Activated naive CD4-positive, alpha-beta T cell treated with anti-CD3 and anti-CD28 coated beads, Interleukin-2, amount 50 U/mL, for 16 hours (primary cell): ENCODE results near the gene ZNF32.

ENCODE experiments used
- DNase-seq: peaks from one replicate; pipeline ENCODE4 v3.0.0-alpha.2; 2020

The ZNF32 gene, protein sequence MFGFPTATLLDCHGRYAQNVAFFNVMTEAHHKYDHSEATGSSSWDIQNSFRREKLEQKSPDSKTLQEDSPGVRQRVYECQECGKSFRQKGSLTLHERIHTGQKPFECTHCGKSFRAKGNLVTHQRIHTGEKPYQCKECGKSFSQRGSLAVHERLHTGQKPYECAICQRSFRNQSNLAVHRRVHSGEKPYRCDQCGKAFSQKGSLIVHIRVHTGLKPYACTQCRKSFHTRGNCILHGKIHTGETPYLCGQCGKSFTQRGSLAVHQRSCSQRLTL

DNA sequence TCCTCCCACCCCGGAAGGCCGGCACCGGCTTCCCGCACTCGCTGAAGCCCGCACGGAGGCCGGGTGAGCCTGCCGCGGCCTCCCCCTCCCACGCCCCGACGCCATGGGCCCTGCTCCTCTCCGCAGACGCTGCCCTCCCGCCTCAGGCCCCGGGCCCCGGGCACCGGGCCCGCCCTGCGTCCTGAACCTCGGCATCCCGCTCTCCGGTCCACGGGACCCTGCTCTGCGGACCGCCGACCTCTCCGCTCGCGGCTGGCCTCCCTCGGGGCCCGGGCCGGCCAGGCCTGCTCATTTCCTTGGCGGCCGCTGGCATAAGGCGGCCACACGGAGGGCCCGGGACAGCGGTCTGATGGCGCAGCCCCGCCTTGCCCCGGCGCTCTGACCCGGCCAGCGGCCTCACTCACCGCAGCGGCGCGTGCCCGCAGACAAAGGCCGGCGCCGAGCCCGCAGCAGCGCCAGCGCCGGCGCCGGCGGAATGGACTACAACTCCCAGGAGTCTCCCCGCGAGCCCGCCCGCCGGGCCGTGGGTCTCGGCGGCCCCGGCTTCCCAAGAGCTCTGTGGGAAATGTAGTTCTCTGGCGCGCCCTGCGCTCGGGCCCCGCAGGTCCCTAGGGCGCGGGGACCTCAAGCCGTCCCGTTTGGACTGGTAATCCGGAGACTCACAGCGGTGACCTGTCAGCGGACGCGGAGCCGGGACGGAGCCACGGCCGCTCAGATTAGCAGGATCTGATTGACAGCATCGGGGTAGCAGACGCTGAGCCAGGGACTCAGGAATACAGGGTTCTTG, at the start of gene ZNF32:
Gene ZNF32, minus strand, starts transcription at position 484 of the 787 bp plus-strand sequence. CDS start 2,748 bp downstream, outside the sequence.
- DNase-seq: peak; percentile 84

DNA sequence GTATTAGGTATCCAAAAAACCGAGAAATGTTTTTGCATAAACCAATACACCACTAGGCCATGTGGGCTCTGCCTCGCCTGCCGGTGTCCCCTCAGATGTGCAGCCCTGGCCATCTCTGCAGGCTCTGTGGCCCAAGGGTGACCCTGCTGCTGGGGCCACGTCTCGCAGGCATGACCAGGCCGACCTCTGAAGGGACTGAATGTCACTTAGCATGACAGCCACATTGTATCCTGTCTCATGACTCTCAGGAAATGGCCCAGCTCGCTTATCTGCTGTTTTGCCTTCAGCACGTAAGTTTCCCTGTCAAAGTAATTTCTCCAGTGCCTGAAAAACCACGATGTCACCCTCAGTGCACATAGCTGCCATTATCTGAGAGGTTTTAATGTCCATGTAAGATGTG, 49.5 kb upstream of the ZNF32 start:
- DNase-seq: no peak

DNA sequence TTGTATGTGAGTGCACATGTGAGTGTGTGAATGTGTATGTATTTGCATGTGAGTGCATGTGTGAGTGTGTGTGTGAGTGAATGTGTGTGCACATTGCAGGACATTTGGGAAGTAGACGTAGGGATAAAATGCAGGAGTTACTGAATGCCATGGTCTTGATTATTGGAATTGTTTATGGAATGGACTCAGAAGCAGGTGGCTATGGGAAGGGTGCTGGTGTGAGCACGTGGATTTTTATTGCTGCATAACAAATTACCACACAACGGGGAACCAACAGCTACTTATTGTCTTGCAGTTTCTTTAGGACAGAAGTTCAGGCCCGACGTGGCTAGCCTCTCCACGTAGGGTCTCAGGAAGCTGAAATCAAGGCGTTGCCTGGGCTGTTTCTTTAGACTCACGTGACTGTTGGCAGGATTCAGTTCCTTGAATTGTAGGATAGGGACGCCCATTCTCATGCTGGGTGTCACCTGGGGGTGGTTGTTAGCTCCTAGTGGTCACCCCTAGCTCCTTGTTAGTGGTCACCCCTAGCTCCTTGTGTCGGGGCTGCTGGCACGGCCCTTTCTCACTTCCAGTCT, 48.3 kb upstream of the ZNF32 start:
- DNase-seq: no peak

GRCh38 chr10:43695730-43696129, 47.0 kb upstream of the ZNF32 start:
- no peak for DNase-seq

DNA sequence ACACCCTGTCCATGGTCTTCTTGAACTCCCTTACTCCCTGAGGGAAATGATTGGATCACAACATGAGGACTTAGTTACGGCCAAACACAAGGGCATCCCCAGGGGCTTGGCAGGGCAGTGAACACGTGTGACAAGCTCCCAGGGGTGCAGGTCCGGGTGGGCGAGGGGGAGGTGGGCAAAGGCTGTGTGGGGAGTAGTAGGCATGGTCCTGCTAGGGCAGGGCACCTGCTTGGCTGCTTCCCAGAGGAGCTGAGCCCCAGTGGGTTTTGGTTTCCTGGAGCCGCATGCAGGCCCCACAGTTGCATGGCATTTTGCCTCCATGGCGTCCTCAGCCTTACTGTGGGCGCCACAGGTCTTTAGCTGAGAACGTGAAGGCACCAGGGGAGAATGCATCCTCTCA, 46.6 kb upstream of the ZNF32 start:
- DNase-seq: no peak

- no peak for DNase-seq
Measured at GRCh38 chr10:43694526-43694925, 45.8 kb upstream of the ZNF32 start.

GRCh38 chr10:43693602-43694001, 44.9 kb upstream of the ZNF32 start:
- no peak for DNase-seq

GRCh38 chr10:43692051-43692825, 43.6 kb upstream of the ZNF32 start:
- no peak for DNase-seq

DNA sequence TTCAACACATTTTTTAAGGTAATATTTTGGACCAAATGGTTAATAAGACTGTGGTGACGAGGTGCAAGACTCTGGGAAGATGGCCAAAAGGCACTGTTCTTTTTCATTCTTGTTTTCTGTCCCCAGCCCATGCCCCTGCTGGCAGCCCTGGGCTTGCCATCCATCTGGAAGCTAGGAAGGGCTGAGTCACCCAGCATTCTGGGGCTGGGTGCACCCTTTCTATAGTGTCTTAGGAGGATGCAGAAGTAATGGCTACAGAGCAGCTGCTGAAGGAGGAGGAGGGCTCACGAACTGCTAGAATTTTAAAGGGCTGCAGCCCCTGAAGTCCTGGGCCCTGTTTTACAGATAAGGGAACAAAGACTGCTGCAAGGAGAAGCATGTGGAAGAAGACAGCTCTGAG, 42.8 kb upstream of the ZNF32 start:
- DNase-seq: no peak

GRCh38 chr10:43689955-43690771, 41.5 kb upstream of the ZNF32 start:
- DNase-seq: peak; percentile 88

GRCh38 chr10:43689618-43689954, 40.9 kb upstream of the ZNF32 start:
- peak; percentile 38 for DNase-seq

DNA sequence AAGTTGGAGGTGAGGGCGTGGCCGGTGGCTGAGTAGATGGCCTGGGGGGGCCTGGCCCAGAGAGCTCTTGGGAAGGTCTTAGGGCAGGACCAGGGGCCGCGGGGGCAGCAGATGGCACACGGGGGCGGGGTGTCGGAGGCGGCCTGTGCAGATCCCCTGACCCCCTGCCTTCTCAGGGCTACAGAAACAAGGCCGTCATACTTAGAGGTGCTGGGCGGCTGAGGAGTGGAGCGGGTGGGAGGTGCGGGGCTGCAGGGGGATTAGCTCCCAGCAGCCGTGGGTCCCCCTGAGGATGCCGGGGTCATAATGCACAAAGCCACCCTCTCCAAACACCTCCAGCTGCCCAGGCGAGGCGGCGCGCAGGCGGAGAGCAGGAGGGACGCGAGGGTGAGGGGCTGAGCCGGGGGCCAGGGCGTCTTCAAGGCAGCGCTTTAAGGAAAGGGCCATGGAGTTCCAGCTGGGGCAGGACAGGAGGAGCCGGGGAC, 40.4 kb upstream of the ZNF32 start:
- DNase-seq: no peak

GRCh38 chr10:43688348-43688892, 39.7 kb upstream of the ZNF32 start:
- DNase-seq: no peak

GRCh38 chr10:43687373-43687772, 38.7 kb upstream of the ZNF32 start:
- no peak for DNase-seq

DNA sequence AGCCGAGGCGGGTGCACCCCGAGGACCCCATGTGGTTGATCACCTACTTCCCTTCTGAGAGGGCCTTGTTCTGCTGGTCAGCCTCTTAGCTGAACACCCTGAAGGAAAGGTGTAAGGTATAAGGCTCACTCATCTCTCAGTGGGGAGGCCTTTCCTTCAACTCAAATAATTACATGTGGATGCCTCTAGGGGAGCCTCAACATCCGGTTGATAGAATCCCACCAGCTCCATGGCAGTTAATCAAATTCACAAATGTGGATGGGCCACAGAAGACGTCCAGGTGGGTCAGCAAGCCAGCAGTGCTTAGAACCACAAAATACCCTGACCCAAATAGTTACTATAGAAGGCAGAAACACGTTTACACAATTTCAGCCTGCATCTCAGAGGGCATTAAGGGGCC, 37.7 kb upstream of the ZNF32 start:
- no peak for DNase-seq

- DNase-seq: no peak
Measured at GRCh38 chr10:43685744-43686143, 37.1 kb upstream of the ZNF32 start.

DNA sequence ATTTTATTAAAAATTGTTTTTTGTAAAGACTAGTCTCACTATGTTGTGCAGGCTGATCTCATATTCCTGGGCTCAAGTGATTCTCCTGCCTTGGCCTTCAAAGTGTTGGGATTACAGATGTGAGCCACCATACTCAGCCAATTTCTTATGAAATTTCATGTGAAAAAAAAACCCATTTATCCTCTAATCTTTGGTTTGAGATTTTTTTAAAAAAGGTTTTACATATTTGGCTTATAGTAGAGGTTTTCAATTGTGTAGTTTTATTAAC, 35.5 kb upstream of the ZNF32 start:
- no peak for DNase-seq

DNA sequence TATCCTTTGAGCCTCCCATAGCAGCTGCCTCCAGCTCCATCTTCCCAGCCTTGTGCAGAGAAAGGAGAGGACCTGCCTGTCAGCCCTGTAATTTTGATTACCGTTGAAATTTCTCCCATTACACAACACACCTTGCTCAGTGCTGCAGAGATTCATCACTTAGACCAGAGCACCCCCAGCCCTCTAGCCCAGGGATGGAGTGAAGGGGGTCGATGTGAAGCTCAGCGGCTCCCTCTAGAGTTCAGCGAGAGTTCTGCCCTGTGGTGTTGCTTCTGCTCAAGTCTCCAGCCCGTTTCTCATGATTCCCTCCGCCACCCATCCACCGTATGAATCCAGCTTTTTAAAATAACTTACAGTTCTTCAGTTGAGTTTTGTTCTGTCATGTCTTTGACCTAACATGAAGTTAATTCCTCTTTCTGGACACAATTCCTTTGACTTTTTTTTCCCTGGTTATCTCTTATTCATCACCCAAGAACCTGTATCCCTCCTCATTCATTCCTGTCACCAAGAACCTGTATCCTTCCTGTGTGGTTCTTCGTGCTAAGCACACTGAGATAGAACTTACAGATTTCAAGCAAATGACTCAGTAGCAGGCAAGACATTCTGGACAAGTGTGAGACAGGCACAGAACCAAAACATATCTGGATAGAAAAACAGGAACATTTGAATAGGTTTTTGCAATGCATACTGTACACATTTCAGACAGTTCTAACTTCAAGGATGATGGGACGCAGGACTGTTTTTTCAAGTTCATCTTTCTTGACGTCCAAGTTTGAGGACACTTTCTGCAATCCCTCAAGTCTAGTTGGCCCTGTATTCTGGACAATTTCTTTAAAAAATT, 35.0 kb upstream of the ZNF32 start:
- no peak for DNase-seq

GRCh38 chr10:43682956-43683355, 34.3 kb upstream of the ZNF32 start:
- DNase-seq: no peak

DNA sequence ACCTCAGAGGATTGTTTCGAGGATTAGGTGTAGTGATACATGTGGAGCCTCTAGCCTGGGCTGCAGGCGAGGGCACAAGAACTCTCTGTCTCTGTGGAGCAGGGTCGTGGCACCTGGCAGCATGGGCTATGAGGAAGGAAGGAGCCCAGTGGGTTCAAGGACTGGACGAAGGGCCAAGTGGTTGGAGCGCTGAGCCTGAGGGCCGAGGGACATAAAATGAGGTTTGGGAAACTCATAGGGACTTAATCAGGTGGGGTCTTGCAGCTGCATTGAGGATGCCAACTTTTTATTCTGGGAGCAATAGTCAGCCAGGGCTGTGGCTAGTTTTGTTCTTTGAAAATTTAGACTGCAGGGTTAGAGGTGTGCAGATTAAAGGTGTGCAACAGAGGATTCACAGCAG, 33.0 kb upstream of the ZNF32 start:
- DNase-seq: no peak

- no peak for DNase-seq
Measured at GRCh38 chr10:43681220-43681619, 32.5 kb upstream of the ZNF32 start.
